ENCODE results near the gene CEACAM7.

CEACAM7 gene

GRCh38 chr19:41706741-41707501 is 18.9 kb upstream of the CEACAM7 start (continued):
- TF ChIP-seq ZBTB8A (tag by site-specific recombination; IDR thresholded peaks at IDR 0.05) (peak; percentile 82), ZNF747 (tag by site-specific recombination; IDR thresholded peaks at IDR 0.05) (no peak), ZNF473 (tag by site-specific recombination; IDR thresholded peaks at IDR 0.05) (no peak), AEBP2 (tag by site-specific recombination; IDR thresholded peaks at IDR 0.05; ENCODE audit: borderline replicate concordance) (no peak), ZNF221 (tag by site-specific recombination; IDR thresholded peaks at IDR 0.05; ENCODE audit: borderline replicate concordance) (no peak), SP3 (tag by site-specific recombination; IDR thresholded peaks at IDR 0.05) (peak; percentile 81), PRDM10 (tag by site-specific recombination; IDR thresholded peaks at IDR 0.05) (peak; percentile 46), OSR2 (tag by site-specific recombination; IDR thresholded peaks at IDR 0.05) (no peak), ZNF596 (tag by site-specific recombination; IDR thresholded peaks at IDR 0.05) (no peak), ZNF10 (tag by site-specific recombination; IDR thresholded peaks at IDR 0.05) (0 out of 2 replicates have a peak, but pooled peaks have one; percentile 21), ZXDB (tag by site-specific recombination; IDR thresholded peaks at IDR 0.05) (peak; percentile 94), TCF7L2 (IDR thresholded peaks at IDR 0.05; ENCODE audit: borderline replicate concordance, low read depth, low read length) (no peak), ZNF645 (tag by site-specific recombination; IDR thresholded peaks at IDR 0.05) (no peak), ZNF398 (tag by site-specific recombination; IDR thresholded peaks at IDR 0.05) (no peak), ZNF416 (tag by site-specific recombination; IDR thresholded peaks at IDR 0.05) (no peak), ZNF571 (tag by site-specific recombination; IDR thresholded peaks at IDR 0.05) (no peak), ZNF37A (tag by site-specific recombination; IDR thresholded peaks at IDR 0.05) (no peak), ZNF266 (tag by site-specific recombination; IDR thresholded peaks at IDR 0.05; ENCODE audit: low read depth) (no peak), ZNF514 (tag by site-specific recombination; IDR thresholded peaks at IDR 0.05) (no peak), ZBTB21 (tag by site-specific recombination; IDR thresholded peaks at IDR 0.05) (no peak), ZNF670 (tag by site-specific recombination; IDR thresholded peaks at IDR 0.05; ENCODE audit: low read depth) (no peak), ZNF610 (tag by site-specific recombination; IDR thresholded peaks at IDR 0.05; ENCODE audit: borderline replicate concordance) (no peak), MZF1 (tag by site-specific recombination; IDR thresholded peaks at IDR 0.05; ENCODE audit: borderline replicate concordance) (no peak), BCL11A (tag by site-specific recombination; IDR thresholded peaks at IDR 0.05; ENCODE audit: low read depth) (peak; percentile 58; the same call in 1 of the 2 replicates), ZNF174 (tag by site-specific recombination; IDR thresholded peaks at IDR 0.05) (no peak), ZNF324 (tag by site-specific recombination; IDR thresholded peaks at IDR 0.05) (no peak; the same call in 1 of the 2 replicates), ZNF24 (tag by site-specific recombination; IDR thresholded peaks at IDR 0.05) (no peak; the same call in 1 of the 2 replicates)
- TF ChIP-seq, protein P1, sequence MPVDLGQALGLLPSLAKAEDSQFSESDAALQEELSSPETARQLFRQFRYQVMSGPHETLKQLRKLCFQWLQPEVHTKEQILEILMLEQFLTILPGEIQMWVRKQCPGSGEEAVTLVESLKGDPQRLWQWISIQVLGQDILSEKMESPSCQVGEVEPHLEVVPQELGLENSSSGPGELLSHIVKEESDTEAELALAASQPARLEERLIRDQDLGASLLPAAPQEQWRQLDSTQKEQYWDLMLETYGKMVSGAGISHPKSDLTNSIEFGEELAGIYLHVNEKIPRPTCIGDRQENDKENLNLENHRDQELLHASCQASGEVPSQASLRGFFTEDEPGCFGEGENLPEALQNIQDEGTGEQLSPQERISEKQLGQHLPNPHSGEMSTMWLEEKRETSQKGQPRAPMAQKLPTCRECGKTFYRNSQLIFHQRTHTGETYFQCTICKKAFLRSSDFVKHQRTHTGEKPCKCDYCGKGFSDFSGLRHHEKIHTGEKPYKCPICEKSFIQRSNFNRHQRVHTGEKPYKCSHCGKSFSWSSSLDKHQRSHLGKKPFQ (tag by site-specific recombination; IDR thresholded peaks at IDR 0.05), result no peak
